ENCODE measurements around the gene ACADVL.

ACADVL gene

DNA sequence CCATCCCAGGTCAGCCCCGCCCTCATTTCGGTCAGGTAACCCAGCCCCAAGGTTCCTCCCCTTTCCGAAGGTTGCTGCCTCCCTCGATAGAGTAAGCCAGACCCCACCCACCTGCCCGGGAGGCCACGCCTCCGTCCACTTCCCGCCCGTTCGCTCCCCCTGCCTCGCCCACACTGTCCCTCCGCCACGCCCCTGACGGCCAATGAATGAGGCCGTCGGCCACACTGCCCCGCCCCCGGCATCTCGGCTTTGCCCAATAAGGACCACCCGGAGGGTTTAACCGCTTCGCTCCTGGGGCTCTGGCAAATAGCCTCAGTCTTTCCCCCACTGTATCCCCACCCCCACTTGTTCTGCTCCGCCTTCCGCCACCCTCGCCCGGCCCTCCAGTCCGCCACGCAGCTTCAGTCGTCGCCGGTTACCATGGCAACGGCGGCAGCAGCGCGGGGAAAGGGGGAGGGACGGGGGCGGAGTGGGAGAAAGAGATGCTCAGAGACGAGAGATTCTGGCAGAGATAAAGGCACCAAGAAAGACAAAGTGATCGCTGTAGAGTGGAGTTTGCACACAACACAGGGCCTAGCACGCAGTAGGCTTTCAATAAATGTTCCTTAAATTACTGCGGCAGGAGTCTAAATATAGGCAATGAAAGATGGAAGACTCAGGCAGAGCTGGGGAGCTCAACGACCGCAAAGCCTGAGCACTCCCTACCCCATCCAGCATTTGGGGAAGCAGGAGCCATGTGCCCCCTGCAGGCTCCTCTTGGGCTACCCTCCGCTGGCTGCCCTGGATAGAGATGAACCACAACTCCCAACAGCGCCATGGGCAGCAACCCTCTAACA is 5.2 kb upstream of the ACADVL start:
- Histone ChIP-seq H3K36me3 (replicated peaks) (no peaks in the 10 kb centered on the region), H3K4me3 (ENCODE audit: low read depth, low read length) (peak overlapping the region; percentile 58), H3K27me3 (replicated peaks) (no peaks in the 10 kb centered on the region), H3K27ac (peak overlapping the region; percentile 57)
- peak; percentile 97 for DNase-seq
- TF ChIP-seq, protein P1, sequence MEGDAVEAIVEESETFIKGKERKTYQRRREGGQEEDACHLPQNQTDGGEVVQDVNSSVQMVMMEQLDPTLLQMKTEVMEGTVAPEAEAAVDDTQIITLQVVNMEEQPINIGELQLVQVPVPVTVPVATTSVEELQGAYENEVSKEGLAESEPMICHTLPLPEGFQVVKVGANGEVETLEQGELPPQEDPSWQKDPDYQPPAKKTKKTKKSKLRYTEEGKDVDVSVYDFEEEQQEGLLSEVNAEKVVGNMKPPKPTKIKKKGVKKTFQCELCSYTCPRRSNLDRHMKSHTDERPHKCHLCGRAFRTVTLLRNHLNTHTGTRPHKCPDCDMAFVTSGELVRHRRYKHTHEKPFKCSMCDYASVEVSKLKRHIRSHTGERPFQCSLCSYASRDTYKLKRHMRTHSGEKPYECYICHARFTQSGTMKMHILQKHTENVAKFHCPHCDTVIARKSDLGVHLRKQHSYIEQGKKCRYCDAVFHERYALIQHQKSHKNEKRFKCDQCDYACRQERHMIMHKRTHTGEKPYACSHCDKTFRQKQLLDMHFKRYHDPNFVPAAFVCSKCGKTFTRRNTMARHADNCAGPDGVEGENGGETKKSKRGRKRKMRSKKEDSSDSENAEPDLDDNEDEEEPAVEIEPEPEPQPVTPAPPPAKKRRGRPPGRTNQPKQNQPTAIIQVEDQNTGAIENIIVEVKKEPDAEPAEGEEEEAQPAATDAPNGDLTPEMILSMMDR (IDR thresholded peaks at IDR 0.05; ENCODE audit: low read depth, low read length, missing control alignments), result peak; percentile 75
- in situ Hi-C loops (cut with HindIII; ENCODE audit: low pct_ligation_motif_present, low sequenced_read_pairs), result no loop called here

DNA sequence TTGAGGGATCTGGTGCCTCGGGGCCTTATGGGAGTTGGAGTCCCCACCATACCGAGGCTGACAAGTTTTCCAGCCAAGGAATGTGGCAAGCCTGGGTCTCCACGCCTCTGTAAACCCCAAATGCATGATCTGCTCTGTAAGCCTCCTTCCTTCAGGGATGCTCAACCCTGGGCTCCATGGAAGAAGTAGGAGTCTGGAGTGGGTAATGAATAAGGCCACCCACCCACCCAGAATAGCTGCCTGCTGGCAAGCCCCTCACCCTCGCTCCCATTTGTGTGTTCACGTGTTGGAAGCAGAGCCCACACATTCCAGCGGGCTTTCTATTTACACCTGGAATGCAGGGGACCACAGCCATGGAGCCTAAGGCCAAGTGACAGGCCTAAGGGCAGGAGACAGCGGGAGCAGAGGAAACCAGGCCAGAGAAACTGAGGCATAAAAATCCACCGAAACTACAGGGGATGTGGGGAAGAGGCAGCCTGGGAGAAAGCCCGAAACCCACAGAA is 4.6 kb upstream of the ACADVL start:
- DNase-seq, result no peak
- Histone ChIP-seq H3K36me3 (replicated peaks) (no peaks in the 10 kb centered on the region), H3K4me3 (ENCODE audit: low read depth, low read length) (peak overlapping the region; percentile 58), H3K27ac (peak overlapping the region; percentile 57), H3K27me3 (replicated peaks) (no peaks in the 10 kb centered on the region)
- in situ Hi-C loops (cut with HindIII; ENCODE audit: low pct_ligation_motif_present, low sequenced_read_pairs), result no loop called here
- TF ChIP-seq, protein P1 (IDR thresholded peaks at IDR 0.05; ENCODE audit: low read depth, low read length, missing control alignments), result no peak

DNA sequence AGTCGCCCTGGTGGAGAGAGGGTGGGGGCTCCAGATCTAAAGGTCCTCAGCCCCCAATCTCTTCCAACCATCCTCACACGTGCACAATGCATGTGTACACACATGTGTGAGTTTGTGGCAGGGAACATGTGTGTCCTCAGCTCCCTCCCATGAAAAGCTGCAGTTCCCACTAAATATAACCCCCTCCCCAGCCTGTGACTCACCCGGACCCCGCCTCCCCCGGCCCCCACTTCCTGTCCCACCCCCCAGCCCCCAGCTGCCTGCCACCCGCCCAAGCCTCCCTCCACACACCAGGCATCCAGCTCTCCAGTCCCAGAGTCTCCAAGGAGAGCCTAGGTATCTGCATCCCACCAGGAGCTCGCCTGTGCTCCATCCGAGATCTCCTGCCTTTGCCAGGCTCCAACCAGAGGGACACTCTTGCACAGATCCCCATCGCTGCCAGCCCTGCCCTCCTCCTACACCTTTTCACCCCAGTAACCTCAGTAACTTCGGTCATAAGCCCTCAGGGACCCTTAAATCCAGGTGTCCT is 4.0 kb upstream of the ACADVL start:
- no peak for DNase-seq
- Histone ChIP-seq H3K27ac (peak overlapping the region; percentile 57), H3K27me3 (replicated peaks) (no peaks in the 10 kb centered on the region), H3K4me3 (ENCODE audit: low read depth, low read length) (peak overlapping the region; percentile 69), H3K36me3 (replicated peaks) (no peaks in the 10 kb centered on the region)
- in situ Hi-C loops (cut with HindIII; ENCODE audit: low pct_ligation_motif_present, low sequenced_read_pairs), result no loop called here
- TF ChIP-seq, protein P1 (IDR thresholded peaks at IDR 0.05; ENCODE audit: low read depth, low read length, missing control alignments), result no peak

DNA sequence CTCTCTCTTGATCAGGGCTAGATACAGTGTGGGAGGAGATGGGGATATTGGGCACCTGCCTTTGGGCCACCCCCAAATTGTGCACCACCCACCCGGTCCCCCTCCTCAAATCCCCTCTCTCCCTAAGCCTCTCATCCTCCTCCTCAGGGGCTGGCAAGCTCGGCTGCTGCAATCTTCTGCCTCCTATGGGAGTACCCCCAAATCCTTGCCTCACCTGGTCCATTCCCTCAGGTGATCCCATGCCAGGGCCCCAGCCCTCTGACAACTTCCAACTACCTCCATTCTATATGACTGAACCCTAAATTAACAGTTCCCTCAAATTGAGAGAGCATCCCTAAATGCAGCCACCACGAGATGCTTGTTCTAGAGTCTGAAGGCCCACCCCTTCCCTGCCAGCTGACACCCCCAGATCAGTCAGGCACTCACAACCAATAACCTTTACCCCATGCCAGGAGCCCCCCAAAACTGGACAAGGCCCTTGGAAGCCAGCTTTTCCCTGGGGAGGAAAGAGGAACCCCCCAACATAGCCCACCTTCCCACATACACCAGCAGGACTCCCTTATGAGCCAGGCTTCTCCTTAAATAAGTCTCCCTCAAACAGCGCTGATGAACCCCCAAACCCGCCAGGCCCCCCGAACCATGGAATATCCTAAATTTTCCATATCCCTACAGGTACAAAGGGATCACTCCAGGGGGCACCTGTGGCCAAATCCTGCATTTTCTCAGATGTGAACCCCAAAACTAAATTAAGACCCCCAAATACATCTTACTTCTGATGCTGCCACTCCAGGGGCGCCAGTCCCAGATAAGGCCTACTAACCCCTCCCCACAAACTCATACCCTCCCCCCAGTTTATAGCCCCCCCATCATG is 3.3 kb upstream of the ACADVL start:
- TF ChIP-seq, protein P1 (IDR thresholded peaks at IDR 0.05; ENCODE audit: low read depth, low read length, missing control alignments), result no peak
- Histone ChIP-seq H3K27ac (no peak overlapping the region), H3K36me3 (replicated peaks) (peaks cover 2% of the 10 kb centered on the region), H3K4me3 (ENCODE audit: low read depth, low read length) (peak overlapping the region; percentile 69), H3K27me3 (replicated peaks) (no peaks in the 10 kb centered on the region)
- DNase-seq, result no peak
- in situ Hi-C loops (cut with HindIII; ENCODE audit: low pct_ligation_motif_present, low sequenced_read_pairs), result no loop called here

DNA sequence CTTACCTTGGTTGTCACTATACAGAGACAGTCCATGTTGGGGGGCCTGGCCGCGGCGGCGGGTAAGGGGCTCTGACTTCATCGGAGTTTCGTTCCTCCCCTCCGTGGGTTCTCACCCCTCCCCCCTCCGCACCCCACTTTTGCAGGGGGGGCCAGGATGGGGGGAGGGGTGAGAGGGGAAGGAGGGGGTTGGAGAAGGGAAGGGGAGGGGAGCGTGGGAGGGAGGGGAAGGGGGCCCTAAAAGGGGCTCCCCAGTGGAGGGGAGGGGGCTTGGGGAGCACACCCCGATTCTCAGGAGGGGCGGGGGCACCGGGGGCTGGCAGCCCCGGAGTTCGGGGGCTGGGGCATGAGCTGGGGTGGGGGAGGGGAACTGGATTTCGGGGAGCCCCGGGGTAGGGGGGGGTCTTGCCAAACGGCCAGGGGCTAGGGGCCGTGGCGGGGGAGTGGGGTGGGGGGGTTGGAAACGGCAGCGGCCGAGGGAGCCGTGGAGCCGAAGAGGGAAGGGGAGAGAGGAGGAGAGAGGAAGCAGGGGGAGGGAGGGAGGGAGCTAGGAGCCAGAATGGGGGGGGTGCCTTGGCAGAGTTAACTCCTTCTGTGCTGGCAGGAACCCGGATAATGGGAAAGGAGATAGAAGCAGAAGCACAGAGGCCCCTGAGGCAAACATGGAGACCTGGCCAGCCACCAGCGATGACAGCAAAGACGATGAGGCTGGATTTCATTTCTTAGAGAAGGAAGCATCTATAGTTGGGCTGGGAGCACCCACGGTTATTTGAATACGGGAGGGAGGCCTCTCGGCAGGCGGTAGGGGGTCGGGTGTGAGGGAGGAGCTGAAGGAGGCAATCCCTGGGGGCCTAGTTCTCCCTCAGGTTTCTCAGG is 2.4 kb upstream of the ACADVL start:
- peak; percentile 66 for DNase-seq
- in situ Hi-C loops (cut with HindIII; ENCODE audit: low pct_ligation_motif_present, low sequenced_read_pairs), result no loop called here
- Histone ChIP-seq H3K27ac (no peak overlapping the region), H3K27me3 (replicated peaks) (no peaks in the 10 kb centered on the region), H3K4me3 (ENCODE audit: low read depth, low read length) (peak overlapping the region; percentile 69), H3K36me3 (replicated peaks) (peaks cover 10% of the 10 kb centered on the region)
- TF ChIP-seq, protein P1 (IDR thresholded peaks at IDR 0.05; ENCODE audit: low read depth, low read length, missing control alignments), result no peak

All from brain microvascular endothelial cell (primary cell).